NCI-H2196 (cell line): Measurements from ENCODE around the gene DDX51.

ENCODE experiments used
- DNase-seq: peaks from one replicate; lab custom pipeline; 2025; ENCODE audit not compliant: unreplicated experiment; lab: John Stamatoyannopoulos, UW

The DDX51 gene

GRCh38 chr12:132089407-132089910, 54.7 kb downstream of the DDX51 start:
- DNase-seq = no peak
